Mesendoderm (in vitro differentiated cells): ENCODE results near the gene GTF2H3.

Experiments
- DNase-seq: peaks from one replicate; pipeline ENCODE4 v3.0.0; 2013
- H2AK5ac ChIP-seq: 2 replicates; pipeline ENCODE4 v1.6.1; 2013; ENCODE audit warnings: low read length, inconsistent platforms
- H2BK120ac ChIP-seq: 2 replicates; pipeline ENCODE4 v1.6.1; 2013; ENCODE audit warnings: low read depth, mild to moderate bottlenecking, low read length, moderate library complexity, mixed read lengths
- H2BK15ac ChIP-seq: replicated peaks from 2 replicates; pipeline ENCODE4 v1.6.1; 2013; ENCODE audit warnings: low read depth, mild to moderate bottlenecking, moderate library complexity
- H2BK5ac ChIP-seq: 2 replicates; pipeline ENCODE4 v1.6.1; 2013; ENCODE audit warnings: low read length, inconsistent platforms
- H3K18ac ChIP-seq: 2 replicates; pipeline ENCODE4 v1.6.1; 2013; ENCODE audit warnings: mild to moderate bottlenecking, low read length, mixed read lengths
- H3K23ac ChIP-seq: one replicate; pipeline ENCODE4 v1.6.1; 2013; ENCODE audit warnings: low read length
- H3K27ac ChIP-seq: 2 replicates; pipeline ENCODE4 v1.5.1; 2013; ENCODE audit warnings: low read depth, mild to moderate bottlenecking, inconsistent platforms, low read length, moderate library complexity
- H3K27me3 ChIP-seq: 2 replicates; pipeline ENCODE4 v1.6.1; 2013; ENCODE audit warnings: low read length, control low read depth, mild to moderate bottlenecking, inconsistent platforms; ENCODE audit not compliant: insufficient read depth, poor library complexity
- H3K36me3 ChIP-seq: 2 replicates; pipeline ENCODE4 v1.6.1; 2013; ENCODE audit warnings: low read length, inconsistent platforms; ENCODE audit not compliant: control insufficient read depth, insufficient read depth
- H3K4ac ChIP-seq: one replicate; pipeline ENCODE4 v1.6.1; 2013; ENCODE audit warnings: low read depth, mild to moderate bottlenecking, low read length, moderate library complexity
- H3K4me1 ChIP-seq: 2 replicates; pipeline ENCODE4 v1.6.1; 2013; ENCODE audit warnings: low read depth, low read length, inconsistent platforms; ENCODE audit not compliant: control insufficient read depth
- H3K4me2 ChIP-seq: 2 replicates; pipeline ENCODE4 v1.6.1; 2013; ENCODE audit warnings: low read length
- H3K4me3 ChIP-seq: 2 replicates; pipeline ENCODE4 v1.5.1; 2013; ENCODE audit warnings: mild to moderate bottlenecking, low read length
- H3K56ac ChIP-seq: one replicate; pipeline ENCODE4 v1.6.1; 2013; ENCODE audit warnings: low read length
- H3K79me1 ChIP-seq: 2 replicates; pipeline ENCODE4 v1.6.1; 2013; ENCODE audit warnings: low read length, inconsistent platforms
- H3K79me2 ChIP-seq: 2 replicates; pipeline ENCODE4 v1.6.1; 2013; ENCODE audit warnings: mild to moderate bottlenecking, low read length; ENCODE audit not compliant: control insufficient read depth, insufficient read depth
- H3K9ac ChIP-seq: 2 replicates; pipeline ENCODE4 v1.6.1; 2013; ENCODE audit warnings: low read length, inconsistent platforms
- H4K5ac ChIP-seq: one replicate; pipeline ENCODE4 v1.6.1; 2013; ENCODE audit warnings: low read length
- H4K8ac ChIP-seq: one replicate; pipeline ENCODE4 v1.6.1; 2013; ENCODE audit warnings: low read depth, mild to moderate bottlenecking, control low read depth, low read length, moderate library complexity
- WGBS: extraction: QIAGEN DNeasy Blood & Tissue Kit; methylation state at CpG from one replicate; pipeline ENCODE4 v1.1.7; 2013; ENCODE audit warnings: low lambda C conversion rate, missing lambda C conversion rate; ENCODE audit not compliant: insufficient coverage; ENCODE audit errors: extremely low coverage; 5-methylcytosine and 5-hydroxymethylcytosine counted together

Gene GTF2H3

GRCh38 chr12:123645878-123646277 is 12.2 kb downstream of the GTF2H3 start:
- H3K9ac ChIP-seq = no peak overlapping the region
- H3K4me3 ChIP-seq = no peak overlapping the region
- no peaks in the 10 kb centered on the region for H3K79me2 ChIP-seq
- no peak overlapping the region for H3K4me2 ChIP-seq
- no peak overlapping the region for H3K27ac ChIP-seq
- no peaks in the 10 kb centered on the region for H3K27me3 ChIP-seq
- no peak overlapping the region for H2BK120ac ChIP-seq
- no peak overlapping the region for H2AK5ac ChIP-seq
- H2BK5ac ChIP-seq = no peak overlapping the region
- H3K18ac ChIP-seq = no peak overlapping the region
- WGBS = no CpG with 5 or more reads among the region's 5 CpGs
- no peak overlapping the region for H3K56ac ChIP-seq
- H3K4ac ChIP-seq = no peak overlapping the region
- no peak for DNase-seq
- H4K8ac ChIP-seq = no peak overlapping the region
- no peaks in the 10 kb centered on the region for H3K79me1 ChIP-seq
- H3K4me1 ChIP-seq = no peaks in the 10 kb centered on the region
- peaks cover 4% of the 10 kb centered on the region for H3K36me3 ChIP-seq
- no peak overlapping the region for H2BK15ac ChIP-seq
- H4K5ac ChIP-seq = no peak overlapping the region
- no peak overlapping the region for H3K23ac ChIP-seq

GRCh38 chr12:123648401-123648800 is 14.8 kb downstream of the GTF2H3 start:
- Histone ChIP-seq H3K4me1 (no peaks in the 10 kb centered on the region), H3K27ac (no peak overlapping the region), H3K4me3 (no peak overlapping the region), H3K56ac (no peak overlapping the region), H3K9ac (no peak overlapping the region), H3K36me3 (peaks cover 4% of the 10 kb centered on the region), H3K4ac (no peak overlapping the region), H3K18ac (no peak overlapping the region), H3K4me2 (no peak overlapping the region), H2BK5ac (no peak overlapping the region), H2AK5ac (no peak overlapping the region), H3K27me3 (no peaks in the 10 kb centered on the region), H2BK120ac (no peak overlapping the region), H4K8ac (no peak overlapping the region), H3K23ac (no peak overlapping the region), H3K79me1 (no peaks in the 10 kb centered on the region), H2BK15ac (no peak overlapping the region), H3K79me2 (no peaks in the 10 kb centered on the region), H4K5ac (no peak overlapping the region)
- DNase-seq = no peak
- WGBS = no CpG with 5 or more reads among the region's 5 CpGs

- H2BK15ac ChIP-seq = no peak overlapping the region
- no peak overlapping the region for H3K18ac ChIP-seq
- no peak overlapping the region for H3K56ac ChIP-seq
- H3K4me1 ChIP-seq = no peaks in the 10 kb centered on the region
- H4K5ac ChIP-seq = no peak overlapping the region
- H4K8ac ChIP-seq = no peak overlapping the region
- no peak overlapping the region for H3K4me3 ChIP-seq
- WGBS = 100% methylated on average over 4 of the region's 4 CpGs
- H3K79me2 ChIP-seq = no peaks in the 10 kb centered on the region
- no peak overlapping the region for H2AK5ac ChIP-seq
- H3K36me3 ChIP-seq = peaks cover 7% of the 10 kb centered on the region
- no peak overlapping the region for H3K4me2 ChIP-seq
- no peak overlapping the region for H3K27ac ChIP-seq
- no peak overlapping the region for H2BK5ac ChIP-seq
- no peak overlapping the region for H3K23ac ChIP-seq
- H2BK120ac ChIP-seq = no peak overlapping the region
- H3K4ac ChIP-seq = no peak overlapping the region
- no peak overlapping the region for H3K9ac ChIP-seq
- no peaks in the 10 kb centered on the region for H3K27me3 ChIP-seq
- no peaks in the 10 kb centered on the region for H3K79me1 ChIP-seq
- DNase-seq = no peak
Observed at GRCh38 chr12:123654129-123654701, 20.6 kb downstream of the GTF2H3 start.

GRCh38 chr12:123655420-123655819 is 21.8 kb downstream of the GTF2H3 start:
- Histone ChIP-seq H3K79me2 (no peaks in the 10 kb centered on the region), H3K79me1 (no peaks in the 10 kb centered on the region), H3K27ac (no peak overlapping the region), H3K23ac (no peak overlapping the region), H3K4ac (no peak overlapping the region), H3K18ac (no peak overlapping the region), H2AK5ac (no peak overlapping the region), H4K8ac (no peak overlapping the region), H2BK5ac (no peak overlapping the region), H4K5ac (no peak overlapping the region), H2BK120ac (no peak overlapping the region), H3K4me2 (no peak overlapping the region), H3K4me3 (no peak overlapping the region), H3K27me3 (no peaks in the 10 kb centered on the region), H3K4me1 (no peaks in the 10 kb centered on the region), H3K36me3 (peaks cover 7% of the 10 kb centered on the region), H3K56ac (no peak overlapping the region), H2BK15ac (no peak overlapping the region), H3K9ac (no peak overlapping the region)
- no peak for DNase-seq
- WGBS = no CpG with 5 or more reads among the region's 5 CpGs

- Histone ChIP-seq H3K79me1 (no peaks in the 10 kb centered on the region), H3K27me3 (no peaks in the 10 kb centered on the region), H3K36me3 (peaks cover 6% of the 10 kb centered on the region), H3K18ac (no peak overlapping the region), H2BK15ac (no peak overlapping the region), H2BK5ac (no peak overlapping the region), H3K4me2 (no peak overlapping the region), H3K56ac (no peak overlapping the region), H3K4me3 (no peak overlapping the region), H2AK5ac (no peak overlapping the region), H3K9ac (no peak overlapping the region), H3K4ac (no peak overlapping the region), H4K8ac (no peak overlapping the region), H3K23ac (no peak overlapping the region), H3K4me1 (no peaks in the 10 kb centered on the region), H4K5ac (no peak overlapping the region), H3K79me2 (no peaks in the 10 kb centered on the region), H3K27ac (no peak overlapping the region), H2BK120ac (no peak overlapping the region)
- no peak for DNase-seq
- WGBS = no CpG with 5 or more reads among the region's 4 CpGs
Observed at GRCh38 chr12:123656392-123656791, 22.8 kb downstream of the GTF2H3 start.

GRCh38 chr12:123657211-123657610 is 23.6 kb downstream of the GTF2H3 start:
- Histone ChIP-seq H3K4me2 (no peak overlapping the region), H3K27me3 (no peaks in the 10 kb centered on the region), H3K79me2 (no peaks in the 10 kb centered on the region), H4K8ac (no peak overlapping the region), H3K56ac (no peak overlapping the region), H3K18ac (no peak overlapping the region), H3K4me3 (no peak overlapping the region), H4K5ac (no peak overlapping the region), H2BK120ac (no peak overlapping the region), H2BK15ac (no peak overlapping the region), H3K79me1 (no peaks in the 10 kb centered on the region), H3K27ac (no peak overlapping the region), H3K23ac (no peak overlapping the region), H3K4me1 (no peaks in the 10 kb centered on the region), H3K9ac (no peak overlapping the region), H2BK5ac (no peak overlapping the region), H2AK5ac (no peak overlapping the region), H3K4ac (no peak overlapping the region), H3K36me3 (peaks cover 6% of the 10 kb centered on the region)
- DNase-seq = no peak
- WGBS = no CpG with 5 or more reads among the region's 9 CpGs
